Hepatocyte (in vitro differentiated cells): Measurements from ENCODE around the gene ALDH5A1.

Source experiments
- CTCF ChIP-seq: fragments of 200-600 bp; sonication (generic); IDR thresholded peaks from 2 replicates; pipeline ENCODE4 v1.5.1; 2016; ENCODE audit warnings: antibody characterized with exemption, mild to moderate bottlenecking; ENCODE audit not compliant: poor library complexity
- EZH2 ChIP-seq: fragments of 200-600 bp; sonication (generic); IDR thresholded peaks from 2 replicates; pipeline ENCODE4 v1.6.1; 2016; ENCODE audit warnings: antibody characterized with exemption, mild to moderate bottlenecking, borderline replicate concordance

- TF ChIP-seq CTCF (no peak), EZH2 (no peak)
Measured at GRCh38 chr6:24445704-24446103, 49.1 kb upstream of the ALDH5A1 start.
